Islet of Langerhans (tissue), 1 donor: Measurements from ENCODE around the gene RARS1.

Experiments
- FAIRE-seq: peaks from one replicate; lab custom pipeline; 2011; peaks lifted over from hg19 to GRCh38; lab: Jason Lieb, UNC

RARS1 gene

GRCh38 chr5:168486136-168486879, at the start of gene RARS1:
Gene RARS1 (plus strand): TSS chr5:168486471. CDS start chr5:168486499, 28 bp downstream.
- FAIRE-seq: peak; percentile 45

- no peak for FAIRE-seq
These were observed 47.9 kb upstream of the RARS1 start for GRCh38 chr5:168438349-168438748.

GRCh38 chr5:168443533-168443932, 42.7 kb upstream of the RARS1 start:
- no peak for FAIRE-seq

- no peak for FAIRE-seq
These were observed 42.1 kb upstream of the RARS1 start for GRCh38 chr5:168443950-168444700.

GRCh38 chr5:168446983-168447619, 39.2 kb upstream of the RARS1 start:
- FAIRE-seq: no peak

- FAIRE-seq: no peak
These were observed 38.5 kb upstream of the RARS1 start for GRCh38 chr5:168447808-168448207.

GRCh38 chr5:168449166-168449565, 37.1 kb upstream of the RARS1 start:
- FAIRE-seq: no peak

GRCh38 chr5:168451565-168451964, 34.7 kb upstream of the RARS1 start:
- no peak for FAIRE-seq

- no peak for FAIRE-seq
These were observed 31.1 kb upstream of the RARS1 start for GRCh38 chr5:168455201-168455600.

GRCh38 chr5:168457542-168457941, 28.7 kb upstream of the RARS1 start:
- no peak for FAIRE-seq

- FAIRE-seq: no peak
These were observed 25.7 kb upstream of the RARS1 start for GRCh38 chr5:168460606-168461005.

- FAIRE-seq: no peak
These were observed 23.2 kb upstream of the RARS1 start for GRCh38 chr5:168463081-168463480.

GRCh38 chr5:168464214-168464613, 22.1 kb upstream of the RARS1 start:
- FAIRE-seq: no peak

GRCh38 chr5:168464641-168465040, 21.6 kb upstream of the RARS1 start:
- FAIRE-seq: no peak

- FAIRE-seq: no peak
These were observed 18.4 kb upstream of the RARS1 start for GRCh38 chr5:168467755-168468330.

GRCh38 chr5:168468836-168469235, 17.4 kb upstream of the RARS1 start:
- FAIRE-seq: no peak

GRCh38 chr5:168469816-168470215, 16.5 kb upstream of the RARS1 start:
- no peak for FAIRE-seq

GRCh38 chr5:168471785-168472184, 14.5 kb upstream of the RARS1 start:
- no peak for FAIRE-seq

- FAIRE-seq: no peak
These were observed 13.9 kb upstream of the RARS1 start for GRCh38 chr5:168472329-168472728.

- no peak for FAIRE-seq
These were observed 12.0 kb upstream of the RARS1 start for GRCh38 chr5:168474319-168474718.

GRCh38 chr5:168477060-168477459, 9.2 kb upstream of the RARS1 start:
- no peak for FAIRE-seq

- FAIRE-seq: no peak
These were observed 7.1 kb upstream of the RARS1 start for GRCh38 chr5:168479166-168479565.

- no peak for FAIRE-seq
These were observed 5.7 kb upstream of the RARS1 start for GRCh38 chr5:168480601-168481000.
